Islet precursor cell (in vitro differentiated cells): ENCODE measurements around the gene ATP2B3.

ENCODE experiments used
- DNase-seq: peaks from one replicate; pipeline ENCODE4 v3.0.0-alpha.2; 2018

The ATP2B3 gene

GRCh38 chrX:153517423-153517822, at the start of gene ATP2B3:
ATP2B3 (plus strand) TSS chrX:153517642; CDS start chrX:153536248, 18,606 bp downstream.
- no peak for DNase-seq

GRCh38 chrX:153468008-153468580, 49.3 kb upstream of the ATP2B3 start:
- DNase-seq: no peak

- peak; percentile 68 for DNase-seq
These were observed 47.5 kb upstream of the ATP2B3 start for GRCh38 chrX:153469811-153470410.

DNA sequence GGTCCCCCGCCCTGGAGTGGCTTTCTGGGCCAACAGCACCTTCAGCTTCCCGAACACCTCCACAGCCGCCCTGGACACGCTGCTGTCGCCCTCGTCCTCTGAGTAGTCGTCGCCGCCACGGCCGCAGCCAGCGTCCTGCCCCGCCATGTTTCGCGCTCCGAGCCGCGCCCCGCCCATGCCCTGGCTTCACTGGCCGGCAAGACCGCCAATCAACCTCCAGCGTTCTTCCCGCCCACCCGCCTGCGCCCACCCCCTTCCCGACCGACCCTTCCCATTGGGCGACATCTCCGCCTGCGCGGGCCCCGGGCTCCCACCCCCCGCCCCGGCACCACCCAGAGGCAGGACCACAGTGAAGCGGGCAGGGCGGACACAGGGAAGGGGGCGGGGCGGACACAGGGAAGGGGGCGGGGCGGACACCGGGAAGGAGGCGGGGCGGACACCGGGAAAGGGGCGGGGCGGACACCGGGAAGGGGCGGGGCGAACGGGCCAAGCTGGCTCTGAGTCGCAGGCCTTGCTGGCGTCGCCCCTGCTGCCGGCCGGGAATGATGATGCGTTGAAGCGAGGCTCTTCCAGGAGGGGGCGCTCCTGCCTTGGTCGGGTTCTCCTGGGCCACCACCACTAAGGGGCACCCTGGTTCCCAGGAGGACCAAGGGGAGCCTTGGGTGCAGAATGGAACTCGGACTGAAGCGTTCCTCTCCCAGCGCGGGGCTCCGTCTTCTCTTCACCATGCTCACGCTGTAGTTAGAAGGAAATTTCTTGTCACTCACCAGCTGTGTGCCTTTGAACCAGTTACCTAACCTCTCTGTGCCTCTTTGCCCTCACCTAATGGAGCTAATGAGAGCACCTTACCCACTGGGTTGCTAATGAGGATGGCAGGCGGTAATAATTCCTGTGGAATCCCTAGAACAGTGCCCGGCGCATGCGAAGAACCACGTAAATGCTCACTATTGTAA, 46.8 kb upstream of the ATP2B3 start, which contains the start of gene HAUS7:
Gene HAUS7 (minus strand): TSS at position 166 of the 953 bp plus-strand sequence. CDS start 19 bp downstream, at position 147.
- peak; percentile 96 for DNase-seq

DNA sequence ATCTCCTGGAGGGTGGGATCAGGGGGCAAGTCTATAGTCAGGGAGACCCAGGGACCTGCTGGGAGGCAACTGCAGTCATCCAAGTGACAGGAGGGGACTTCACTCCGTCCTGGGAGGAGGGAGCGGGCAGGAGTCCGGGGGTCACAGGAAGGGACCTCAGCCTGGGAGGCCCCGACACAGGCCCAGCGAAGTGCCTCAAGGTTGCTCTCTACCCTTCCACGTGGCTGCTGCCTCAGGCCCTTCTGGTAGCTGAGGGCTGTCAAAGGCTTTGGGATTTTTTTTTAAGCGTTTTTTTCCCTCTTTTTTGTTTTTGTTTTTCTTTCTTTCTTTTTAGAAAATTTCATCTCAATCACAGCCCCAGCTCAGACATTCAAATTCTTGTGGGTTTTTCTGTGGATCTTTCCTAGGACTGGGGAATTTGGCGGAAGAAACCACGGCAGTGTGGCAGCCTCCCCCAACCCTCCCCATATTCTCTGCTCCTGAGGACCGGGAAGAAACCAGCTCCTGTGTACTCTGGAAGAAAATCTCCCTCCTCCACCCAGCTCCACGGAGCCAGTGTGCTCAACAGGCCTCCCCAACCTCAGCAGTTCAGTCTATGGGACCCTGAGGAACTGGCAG, 45.7 kb upstream of the ATP2B3 start:
- DNase-seq: no peak

GRCh38 chrX:153473126-153473525, 44.3 kb upstream of the ATP2B3 start:
- no peak for DNase-seq

DNA sequence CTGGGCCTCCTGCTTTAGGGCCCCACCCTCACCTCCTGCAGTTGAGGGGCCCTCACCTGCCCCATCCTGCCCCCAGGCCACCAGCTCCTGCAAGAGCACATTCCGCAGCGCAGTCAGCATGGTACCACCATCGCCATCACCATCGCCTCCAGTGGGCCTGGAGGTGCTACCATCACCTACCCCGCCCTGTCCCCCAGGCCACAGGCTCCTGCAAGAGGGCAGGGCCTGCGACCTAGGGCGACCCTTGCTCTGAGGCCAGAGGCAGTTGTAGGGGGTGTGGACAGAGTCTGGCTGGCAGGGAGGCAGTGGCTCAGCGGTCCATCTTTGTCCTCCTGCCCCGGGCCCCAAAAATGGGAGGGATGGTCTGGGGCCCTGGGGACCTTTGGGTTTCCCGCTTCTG, 43.2 kb upstream of the ATP2B3 start:
- DNase-seq: no peak

DNA sequence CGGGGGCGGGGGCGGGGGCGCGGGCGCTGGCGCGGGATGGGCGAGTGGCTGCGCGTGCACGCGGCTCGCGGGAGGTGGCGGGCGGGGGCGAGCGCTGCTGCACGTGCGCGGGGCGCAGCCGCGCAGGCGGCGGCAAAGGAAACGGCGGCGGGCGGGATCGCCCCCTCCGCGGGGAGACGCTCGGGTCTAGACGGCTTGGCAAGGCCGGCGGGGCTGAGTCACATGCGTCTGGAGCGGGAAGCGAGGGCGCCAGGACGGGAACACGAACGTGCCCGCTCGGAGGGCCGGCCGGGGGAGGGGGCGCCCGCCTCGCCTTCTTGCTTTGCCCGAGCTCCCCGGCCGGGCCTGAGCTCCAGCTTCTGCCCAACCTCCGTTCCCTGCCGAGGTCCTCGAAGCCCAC, 42.7 kb upstream of the ATP2B3 start:
- DNase-seq: peak; percentile 73

- no peak for DNase-seq
These were observed 42.2 kb upstream of the ATP2B3 start for GRCh38 chrX:153475271-153475670.

- no peak for DNase-seq
These were observed 41.6 kb upstream of the ATP2B3 start for GRCh38 chrX:153475751-153476281.

DNA sequence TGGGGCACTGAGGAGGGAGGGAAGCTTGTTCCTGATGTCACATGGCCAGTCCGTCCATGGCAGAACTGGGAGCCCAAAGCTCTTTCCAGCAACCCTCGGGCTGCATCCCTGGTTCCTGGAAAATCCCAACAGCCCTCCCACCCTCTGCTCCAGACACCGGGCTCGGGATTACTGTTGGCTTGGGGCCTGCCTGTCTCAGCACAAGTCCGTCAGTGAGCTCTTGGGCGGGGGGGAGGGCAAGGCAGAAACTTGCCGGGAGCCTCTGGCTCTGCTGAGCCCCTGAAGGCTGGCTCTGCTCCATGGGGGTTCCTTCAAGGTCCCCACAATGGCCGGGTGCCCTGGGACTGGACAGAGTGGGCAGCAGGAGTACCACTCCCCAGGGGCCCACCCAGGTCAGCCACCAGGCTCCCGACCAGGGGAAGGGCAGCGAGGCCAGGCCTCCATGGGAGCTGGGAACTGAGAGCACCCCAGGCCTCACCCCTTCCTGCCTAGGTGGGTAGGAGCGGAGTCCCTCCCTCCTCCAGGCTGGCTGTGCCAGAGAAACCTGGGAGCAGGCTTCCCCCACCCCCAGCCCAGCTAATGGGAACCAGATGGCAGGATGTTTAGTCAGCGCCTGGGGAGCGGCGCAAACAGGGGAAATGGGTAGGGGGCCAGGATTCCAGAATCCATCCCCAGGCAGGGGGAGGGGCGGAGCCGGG, 40.6 kb upstream of the ATP2B3 start:
- no peak for DNase-seq

DNA sequence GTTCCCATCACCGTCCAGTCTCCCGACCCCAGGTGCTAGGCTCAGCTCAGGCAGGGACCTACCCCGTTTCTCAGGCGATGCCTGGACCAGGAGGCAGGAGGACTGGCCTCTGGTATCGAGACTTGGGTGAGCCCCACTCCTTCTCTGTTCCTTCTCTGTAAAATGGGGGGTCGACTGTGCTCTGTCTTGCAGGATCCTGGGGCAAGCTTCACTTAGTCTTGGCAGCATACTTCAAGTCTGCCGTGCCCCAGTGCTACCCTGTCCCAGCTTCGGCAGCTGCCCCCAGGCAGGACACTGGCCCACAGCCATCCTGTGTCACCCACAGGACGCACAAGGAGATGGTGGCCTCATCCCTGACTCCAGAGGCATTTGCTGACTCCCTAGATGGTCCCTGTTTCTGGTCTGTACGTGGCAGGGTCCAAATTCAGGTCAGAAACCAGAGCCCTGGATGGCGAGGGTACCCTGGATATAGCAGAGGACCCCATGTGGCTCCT, 40.0 kb upstream of the ATP2B3 start:
- DNase-seq: no peak

GRCh38 chrX:153477901-153478300, 39.5 kb upstream of the ATP2B3 start:
- no peak for DNase-seq

DNA sequence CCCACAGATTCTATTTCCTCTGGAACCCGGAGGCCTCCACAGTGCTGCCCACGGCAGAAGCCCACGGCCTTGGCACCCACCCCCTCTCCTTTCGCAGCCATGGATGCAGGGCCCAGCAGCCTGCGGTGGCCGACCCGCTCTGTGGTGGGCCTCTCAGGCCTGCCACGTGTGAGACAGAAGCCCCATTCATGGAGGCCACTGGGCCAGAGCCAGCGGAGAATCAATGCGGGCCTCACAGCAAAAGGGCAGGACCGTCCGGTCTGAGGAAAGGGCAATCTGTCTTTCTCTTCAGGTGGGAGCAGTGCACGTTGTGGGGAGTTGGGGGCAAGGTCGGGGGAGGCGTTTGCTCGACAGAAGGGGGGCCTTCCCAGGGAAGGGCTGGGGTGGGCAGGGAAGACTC, 38.7 kb upstream of the ATP2B3 start:
- no peak for DNase-seq

GRCh38 chrX:153481043-153481442, 36.4 kb upstream of the ATP2B3 start:
- DNase-seq: no peak

DNA sequence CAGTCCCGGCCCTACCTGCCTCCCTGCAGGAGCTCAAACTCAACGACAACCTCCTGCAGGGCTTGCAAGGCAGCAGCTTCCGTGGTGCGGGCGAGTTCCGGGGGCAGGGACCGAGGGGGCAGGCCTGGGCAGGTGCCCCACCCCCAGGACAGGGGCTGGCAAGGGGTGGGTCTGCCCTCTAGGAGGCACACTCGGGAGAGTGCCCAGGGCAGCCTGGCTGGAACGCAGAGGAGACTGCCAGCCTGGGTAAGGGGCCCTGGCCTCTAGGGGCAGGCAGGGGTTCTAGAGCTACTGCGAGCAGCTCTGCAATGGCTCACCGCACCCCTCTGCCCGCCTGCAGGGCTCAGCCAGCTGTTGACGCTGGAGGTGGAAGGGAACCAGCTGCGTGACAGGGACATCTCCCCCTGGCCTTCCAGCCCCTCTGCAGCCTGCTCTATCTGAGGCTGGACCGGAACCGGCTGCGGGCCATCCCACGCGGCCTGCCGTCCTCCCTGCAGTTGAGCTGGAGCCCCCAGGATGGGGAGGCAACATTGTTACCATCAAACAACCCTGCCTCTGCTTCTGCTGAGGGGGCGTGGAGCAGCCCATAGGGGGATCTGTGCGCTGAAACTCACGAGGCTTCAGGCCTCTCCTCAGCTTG, 34.9 kb upstream of the ATP2B3 start:
- DNase-seq: no peak

DNA sequence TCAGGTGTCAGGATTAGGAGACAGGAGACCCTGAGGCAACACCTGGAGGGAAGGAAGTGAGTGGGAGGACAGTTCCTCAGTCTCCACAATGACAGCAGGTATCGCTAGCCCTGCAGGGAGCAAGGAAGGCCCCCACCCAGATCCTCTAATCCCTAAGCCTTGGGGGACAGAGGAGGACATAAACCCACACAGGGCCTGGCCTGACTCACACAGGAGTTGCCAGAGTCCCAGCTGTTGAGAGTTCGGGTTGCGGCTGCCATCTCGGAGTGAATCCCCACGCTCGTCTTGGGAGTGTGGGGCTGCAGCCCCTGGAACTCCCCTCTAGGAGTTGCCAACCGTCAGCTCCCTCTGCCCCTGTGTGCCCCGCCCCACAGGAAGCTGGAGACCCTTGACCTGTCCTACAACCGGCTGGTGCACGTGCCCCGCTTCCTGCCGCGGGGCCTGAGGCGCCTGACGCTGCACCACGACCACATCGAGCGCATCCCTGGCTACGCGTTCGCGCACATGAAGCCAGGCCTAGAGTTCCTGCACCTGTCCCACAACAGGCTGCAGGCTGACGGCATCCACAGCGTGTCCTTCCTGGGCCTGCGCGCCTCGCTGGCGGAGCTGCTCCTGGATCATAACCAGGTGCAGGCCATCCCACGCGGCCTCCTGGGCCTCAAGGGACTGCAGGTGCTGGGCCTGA, 31.9 kb upstream of the ATP2B3 start:
- DNase-seq: no peak

- DNase-seq: no peak
These were observed 31.3 kb upstream of the ATP2B3 start for GRCh38 chrX:153486171-153486570.

- DNase-seq: no peak
These were observed 29.8 kb upstream of the ATP2B3 start for GRCh38 chrX:153487590-153488071.

GRCh38 chrX:153488231-153488914, 29.1 kb upstream of the ATP2B3 start:
- peak; percentile 67 for DNase-seq
